HepG2 (cell line): ENCODE measurements around the gene WDR7. TPM values are rescaled to one million over a fixed set of nuclear protein-coding genes. Genes with fewer than 3 reads are reported as not detected.

Experiments
- ATAC-seq: fragments of 200-7000 bp; cut with Tn5 transposase; 3 replicates; pipeline ENCODE4 v1.9.1; 2020; ENCODE audit warnings: mild to moderate bottlenecking, moderate library complexity
- BruUV-seq: library from RNA; stranded (reverse); fragments of 400-500 nt; replicated peaks from 2 replicates; lab custom pipeline; 2021; lab: Mats Ljungman, UMichigan
- CTCF ChIA-PET: fragments of 300-600 bp; formaldehyde crosslinking; extraction: SDS; loops from one replicate; lab custom pipeline; 2021; ENCODE audit warnings: low total read pairs, inconsistent platforms, low intra/inter-chr PET ratio; lab: Yijun Ruan, JAX
- POLR2A ChIA-PET: fragments of 350-600 bp; sonication (Branson Sonifier 250); formaldehyde crosslinking; loops from one replicate; lab custom pipeline; 2020; ENCODE audit warnings: antibody characterized with exemption, inconsistent platforms; lab: Yijun Ruan, JAX
- DNase-seq: peaks from one replicate; pipeline ENCODE4 v3.0.0-alpha.2; 2015; ENCODE audit warnings: low spot score
- FAIRE-seq: peaks from 3 replicates; lab custom pipeline; 2011; peaks lifted over from hg19 to GRCh38; lab: Jason Lieb, UNC
- H2AFZ ChIP-seq: one replicate; pipeline ENCODE4 v1.6.1; 2011; ENCODE audit warnings: low read length, inconsistent platforms
- H3K27ac ChIP-seq: fragments of 300-600 bp; 3 replicates; pipeline ENCODE4 v1.8.0; 2011; ENCODE audit warnings: mixed run types, mild to moderate bottlenecking, mixed read lengths, low read length, inconsistent platforms; ENCODE audit not compliant: insufficient read depth; ENCODE audit errors: extremely low read length
- H3K27me3 ChIP-seq, 2 experiments: fragments of 200-600 bp in 1 of 2; 2 replicates in 1 of 2; 3 replicates in 1 of 2; pipeline versions ENCODE4 v1.6.0 to v1.8.0; 2011; ENCODE audit warnings: low read length in 2 of 2, mild to moderate bottlenecking in 2 of 2, moderate library complexity in 2 of 2, inconsistent platforms in 1 of 2; ENCODE audit not compliant: insufficient read depth in 2 of 2, control insufficient read depth in 1 of 2
- H3K36me3 ChIP-seq, 2 experiments: fragments of 200-600 bp in 1 of 2; replicated peaks in 1 of 2; 2 replicates in 1 of 2; 3 replicates in 1 of 2; pipeline versions ENCODE4 v1.5.1 to v1.8.0; 2011; ENCODE audit warnings: low read length in 2 of 2, inconsistent platforms in 1 of 2; ENCODE audit not compliant: insufficient read depth in 2 of 2, control insufficient read depth in 1 of 2
- H3K4me1 ChIP-seq: 2 replicates; pipeline ENCODE4 v1.5.1; 2012; ENCODE audit warnings: low read length, inconsistent platforms; ENCODE audit not compliant: insufficient read depth
- H3K4me2 ChIP-seq: 2 replicates; pipeline ENCODE4 v1.6.0; 2011; ENCODE audit warnings: low read depth, low read length, inconsistent platforms
- H3K4me3 ChIP-seq, 3 experiments: fragments of 200-600 bp in 1 of 3; sonication (generic), shearing (Covaris generic) in 1 of 3; replicated peaks in 1 of 3; 2 replicates each; pipeline ENCODE4 v1.5.1; 2011 to 2016; ENCODE audit warnings: low read length in 3 of 3, inconsistent platforms in 2 of 3, low read depth in 2 of 3, mild to moderate bottlenecking in 2 of 3, control low read depth in 1 of 3, mixed read lengths in 1 of 3; ENCODE audit not compliant: insufficient read depth in 1 of 3
- H3K79me2 ChIP-seq: one replicate; pipeline ENCODE4 v1.6.1; 2011; ENCODE audit warnings: low read length, inconsistent platforms; ENCODE audit not compliant: insufficient read depth
- H3K9ac ChIP-seq: 2 replicates; pipeline ENCODE4 v1.6.0; 2011; ENCODE audit warnings: mild to moderate bottlenecking, low read depth, low read length, inconsistent platforms; ENCODE audit not compliant: insufficient read depth
- H3K9me3 ChIP-seq: 2 replicates; pipeline ENCODE4 v1.5.1; 2012; ENCODE audit warnings: mild to moderate bottlenecking, low read length
- H4K20me1 ChIP-seq: 2 replicates; pipeline ENCODE4 v1.6.0; 2011; ENCODE audit warnings: inconsistent platforms, mild to moderate bottlenecking, low read length, moderate library complexity; ENCODE audit not compliant: insufficient read depth
- CREB1 ChIP-seq, 2 experiments: fragments of 450-650 bp in 1 of 2; IDR thresholded peaks; 2 replicates each; pipeline ENCODE4 v1.6.1; 2016 to 2017; ENCODE audit warnings: control low read depth in 1 of 2, mild to moderate bottlenecking in 1 of 2, missing compliant biosample characterization in 1 of 2, missing genetic modification characterization in 1 of 2
- DR1 ChIP-seq: sonication (generic); formaldehyde crosslinking; IDR thresholded peaks from 2 replicates; pipeline ENCODE4 v1.8.0; 2021; ENCODE audit warnings: mild to moderate bottlenecking, missing genetic modification reagents, inconsistent platforms
- FOXO1 ChIP-seq: sonication (generic); formaldehyde crosslinking; IDR thresholded peaks from 2 replicates; pipeline ENCODE4 v1.4.0; 2020; ENCODE audit warnings: missing genetic modification reagents
- HMG20A ChIP-seq: IDR thresholded peaks from 2 replicates; pipeline ENCODE4 v1.6.1; 2016; ENCODE audit warnings: borderline replicate concordance
- HNF4G ChIP-seq, 2 experiments: sonication (generic) in 1 of 2; formaldehyde crosslinking in 1 of 2; IDR thresholded peaks; 2 replicates each; pipeline versions ENCODE4 v1.4.0 to v1.6.1; 2011 to 2020; ENCODE audit warnings: borderline replicate concordance in 2 of 2, low read depth in 2 of 2, mild to moderate bottlenecking in 2 of 2, low read length in 1 of 2, missing genetic modification reagents in 1 of 2, moderate library complexity in 1 of 2
- IRX3 ChIP-seq: sonication (generic); formaldehyde crosslinking; IDR thresholded peaks from 2 replicates; pipeline ENCODE4 v1.8.1; 2023; ENCODE audit warnings: mild to moderate bottlenecking, low read depth, missing genetic modification reagents, borderline replicate concordance
- PCBP2 ChIP-seq: fragments of 200-400 bp; formaldehyde crosslinking; optimal IDR thresholded peaks from 2 replicates; pipeline ENCODE3; 2018; ENCODE audit warnings: low read length, low read depth; ENCODE audit not compliant: poor library complexity, severe bottlenecking
- PLSCR1 ChIP-seq: sonication (generic); formaldehyde crosslinking; IDR thresholded peaks from 2 replicates; pipeline ENCODE4 v1.5.0; 2020; ENCODE audit warnings: missing genetic modification reagents, mild to moderate bottlenecking, borderline replicate concordance
- SIN3B ChIP-seq: fragments of 150-350 bp; IDR thresholded peaks from 2 replicates; pipeline ENCODE4 v1.6.1; 2014; ENCODE audit warnings: low read length
- SRSF9 ChIP-seq: fragments of 200-400 bp; formaldehyde crosslinking; IDR thresholded peaks from 2 replicates; pipeline ENCODE4 v1.6.1; 2018; ENCODE audit warnings: borderline replicate concordance, mild to moderate bottlenecking, low read depth, low read length; ENCODE audit not compliant: insufficient read depth, poor library complexity, severe bottlenecking
- TP53 ChIP-seq: sonication (generic); formaldehyde crosslinking; conservative IDR thresholded peaks from 2 replicates; pipeline ENCODE4 v1.4.0; 2020; ENCODE audit warnings: missing genetic modification reagents
- ZNF12 ChIP-seq: sonication (generic); formaldehyde crosslinking; IDR thresholded peaks from 2 replicates; pipeline ENCODE4 v1.5.0; 2020; ENCODE audit warnings: missing genetic modification reagents
- ZNF232 ChIP-seq: sonication (generic); formaldehyde crosslinking; IDR thresholded peaks from 2 replicates; pipeline ENCODE4 v1.4.0; 2020; ENCODE audit warnings: missing genetic modification reagents, borderline replicate concordance
- ZNF329 ChIP-seq: sonication (generic); formaldehyde crosslinking; IDR thresholded peaks from 2 replicates; pipeline ENCODE4 v1.9.0; 2021; ENCODE audit warnings: low read depth, mild to moderate bottlenecking, missing genetic modification reagents
- ZNF44 ChIP-seq: sonication (generic); formaldehyde crosslinking; IDR thresholded peaks from 2 replicates; pipeline ENCODE4 v1.5.1; 2020; ENCODE audit warnings: mild to moderate bottlenecking, missing genetic modification reagents
- ZNF441 ChIP-seq: sonication (generic); formaldehyde crosslinking; IDR thresholded peaks from 2 replicates; pipeline ENCODE4 v1.7.0; 2021; ENCODE audit warnings: missing genetic modification reagents, borderline replicate concordance
- WGBS: methylation state at CpG from one replicate; pipeline ENCODE4 v1.1.6; 2017; ENCODE audit warnings: low lambda C conversion rate; 5-methylcytosine and 5-hydroxymethylcytosine counted together
- in situ Hi-C: cut with HindIII; loops from 2 replicates; pipeline ENCODE4 v1.10.0; 2017; ENCODE audit warnings: low pct_unique_long_range_greater_than_20kb; ENCODE audit not compliant: extremely low pct_ligation_motif_present
- intact Hi-C: fragments of 100-400 bp; cut with micrococcal nuclease; formaldehyde crosslinking; loops from one replicate; pipeline ENCODE4 v1.10.0; 2022; ENCODE audit not compliant: unreplicated experiment
- polyA plus RNA-seq, 8 experiments: library from polyadenylated mRNA; depleted of rRNA in 3 of 8; stranded (reverse) in 7 of 8; unstranded in 1 of 8; fragments of >200 nt; fragmentation: Illumina TruSeq in 4 of 8; extraction: Trizol in 4 of 8; gene quantifications; 2 replicates each; pipeline versions ENCODE4 v1.2.1 to v1.2.3, GENCODE V29; 2011 to 2016; ENCODE audit warnings: low read depth in 4 of 8, missing spikeins in 1 of 8, mixed read lengths in 1 of 8; ENCODE audit not compliant: insufficient read depth in 1 of 8
- total RNA-seq, 5 experiments: library from RNA; depleted of rRNA; stranded (reverse); fragments of >200 nt; fragmentation: Illumina TruSeq; extraction: Trizol; gene quantifications; 2 replicates each; pipeline ENCODE4 v1.2.3, GENCODE V29; 2016; ENCODE audit warnings: low read depth in 1 of 5
- TF ChIP-seq, protein P1 (sequence below): sonication (generic); formaldehyde crosslinking; IDR thresholded peaks from 2 replicates; pipeline ENCODE4 v1.5.0; 2020; ENCODE audit warnings: mild to moderate bottlenecking, missing genetic modification reagents
- TF ChIP-seq, protein P2 (sequence below): sonication (generic); formaldehyde crosslinking; IDR thresholded peaks from 2 replicates; pipeline ENCODE4 v1.4.0; 2020; ENCODE audit warnings: missing genetic modification reagents

The WDR7 gene
- total and polyA plus RNA-seq, 2 of the 13 experiments (the other 11 are each of a cell fraction or from before 2014, with no cell fraction given): 2.0 to 7.8 TPM

- TF ChIP-seq ZNF329 (CRISPR knock-in tag): no peak
- no peak for TF ChIP-seq ZNF44 (CRISPR knock-in tag)
- TF ChIP-seq ZNF12 (CRISPR knock-in tag): no peak
- TF ChIP-seq, protein P1, sequence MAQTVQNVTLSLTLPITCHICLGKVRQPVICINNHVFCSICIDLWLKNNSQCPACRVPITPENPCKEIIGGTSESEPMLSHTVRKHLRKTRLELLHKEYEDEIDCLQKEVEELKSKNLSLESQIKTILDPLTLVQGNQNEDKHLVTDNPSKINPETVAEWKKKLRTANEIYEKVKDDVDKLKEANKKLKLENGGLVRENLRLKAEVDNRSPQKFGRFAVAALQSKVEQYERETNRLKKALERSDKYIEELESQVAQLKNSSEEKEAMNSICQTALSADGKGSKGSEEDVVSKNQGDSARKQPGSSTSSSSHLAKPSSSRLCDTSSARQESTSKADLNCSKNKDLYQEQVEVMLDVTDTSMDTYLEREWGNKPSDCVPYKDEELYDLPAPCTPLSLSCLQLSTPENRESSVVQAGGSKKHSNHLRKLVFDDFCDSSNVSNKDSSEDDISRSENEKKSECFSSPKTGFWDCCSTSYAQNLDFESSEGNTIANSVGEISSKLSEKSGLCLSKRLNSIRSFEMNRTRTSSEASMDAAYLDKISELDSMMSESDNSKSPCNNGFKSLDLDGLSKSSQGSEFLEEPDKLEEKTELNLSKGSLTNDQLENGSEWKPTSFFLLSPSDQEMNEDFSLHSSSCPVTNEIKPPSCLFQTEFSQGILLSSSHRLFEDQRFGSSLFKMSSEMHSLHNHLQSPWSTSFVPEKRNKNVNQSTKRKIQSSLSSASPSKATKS: no peak
- TF ChIP-seq, protein P2, sequence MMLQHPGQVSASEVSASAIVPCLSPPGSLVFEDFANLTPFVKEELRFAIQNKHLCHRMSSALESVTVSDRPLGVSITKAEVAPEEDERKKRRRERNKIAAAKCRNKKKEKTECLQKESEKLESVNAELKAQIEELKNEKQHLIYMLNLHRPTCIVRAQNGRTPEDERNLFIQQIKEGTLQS: peak; percentile 68; the same call in 1 of the 2 replicates
- TF ChIP-seq HNF4G (IDR thresholded peaks at IDR 0.05; ENCODE audit: borderline replicate concordance, low read depth, low read length): no peak
- TF ChIP-seq HNF4G (CRISPR knock-in tag; IDR thresholded peaks at IDR 0.05; ENCODE audit: borderline replicate concordance, low read depth): no peak
- TF ChIP-seq SRSF9: no peak
- TF ChIP-seq SIN3B: no peak
- TF ChIP-seq PCBP2: no peak
- peak; percentile 58; the same call in 1 of the 2 replicates for TF ChIP-seq HMG20A (CRISPR knock-in tag)
Measured at GRCh38 chr18:56890632-56891031, 239.5 kb downstream of the WDR7 start (continued).

GRCh38 chr18:56891116-56891515 lies 240.0 kb downstream of the WDR7 start:
- CTCF ChIA-PET: no interaction called here
- Histone ChIP-seq H3K79me2 (no peaks in the 10 kb centered on the region), H4K20me1 (no peaks in the 10 kb centered on the region), H3K4me2 (no peak overlapping the region), H3K4me3 (no peak overlapping the region), H3K9me3 (no peaks in the 10 kb centered on the region), H3K27ac (no peak overlapping the region), H3K4me1 (0 out of 2 replicates have a peak, but pooled peaks cover 4% of the 10 kb centered on the region), H3K27me3 (no peaks in the 10 kb centered on the region), H3K9ac (no peak overlapping the region), H3K36me3 (no peaks in the 10 kb centered on the region), H2AFZ (no peak overlapping the region)
- no peak for FAIRE-seq
- no peak for DNase-seq
- whole genome bisulfite sequencing: 83% methylated on average over 3 of the region's 3 CpGs
- POLR2A ChIA-PET: no interaction called here
- ATAC-seq: no peak
- no TSS peak for BruUV-seq
- intact Hi-C loops (no loop called here), in situ Hi-C loops (no loop called here)
- TF ChIP-seq CREB1 (IDR thresholded peaks at IDR 0.05): no peak
- TF ChIP-seq CREB1 (CRISPR knock-in tag; IDR thresholded peaks at IDR 0.05): no peak
- no peak for TF ChIP-seq FOXO1 (CRISPR knock-in tag)
- no peak for TF ChIP-seq DR1 (CRISPR knock-in tag)
- TF ChIP-seq ZNF232: no peak
- TF ChIP-seq TP53 (CRISPR knock-in tag): no peak
- TF ChIP-seq PLSCR1: no peak
- no peak for TF ChIP-seq ZNF441 (CRISPR knock-in tag)
- no peak for TF ChIP-seq IRX3 (CRISPR knock-in tag)
